ENCODE measurements around the gene ATM.

The ATM gene

GRCh38 chr11:108199446-108200321 is 23.2 kb upstream of the ATM start:
- DNase-seq (ENCODE audit: low read depth): peak; percentile 42
- H3K4me3 ChIP-seq (ENCODE audit: low read length): no peak overlapping the region
- TF ChIP-seq CTCF (conservative IDR thresholded peaks at IDR 0.05; ENCODE audit: low read length): no peak

- no peak overlapping the region for H3K4me3 ChIP-seq (ENCODE audit: low read length)
- DNase-seq (ENCODE audit: low read depth): no peak
- TF ChIP-seq CTCF (conservative IDR thresholded peaks at IDR 0.05; ENCODE audit: low read length): no peak
These were observed 19.8 kb upstream of the ATM start for GRCh38 chr11:108203075-108203474.

GRCh38 chr11:108204376-108204775 is 18.5 kb upstream of the ATM start:
- H3K4me3 ChIP-seq (ENCODE audit: low read length): no peak overlapping the region
- no peak for TF ChIP-seq CTCF (conservative IDR thresholded peaks at IDR 0.05; ENCODE audit: low read length)
- no peak for DNase-seq (ENCODE audit: low read depth)

- no peak overlapping the region for H3K4me3 ChIP-seq (ENCODE audit: low read length)
- TF ChIP-seq CTCF (conservative IDR thresholded peaks at IDR 0.05; ENCODE audit: low read length): no peak
- DNase-seq (ENCODE audit: low read depth): no peak
These were observed 17.9 kb upstream of the ATM start for GRCh38 chr11:108204929-108205499.

- no peak overlapping the region for H3K4me3 ChIP-seq (ENCODE audit: low read length)
- no peak for DNase-seq (ENCODE audit: low read depth)
- no peak for TF ChIP-seq CTCF (conservative IDR thresholded peaks at IDR 0.05; ENCODE audit: low read length)
These were observed 16.7 kb upstream of the ATM start for GRCh38 chr11:108206171-108206570.

GRCh38 chr11:108206969-108207682 is 15.7 kb upstream of the ATM start:
- DNase-seq (ENCODE audit: low read depth): no peak
- TF ChIP-seq CTCF (conservative IDR thresholded peaks at IDR 0.05; ENCODE audit: low read length): no peak
- H3K4me3 ChIP-seq (ENCODE audit: low read length): no peak overlapping the region
